Astrocyte (in vitro differentiated cells and primary cell): ENCODE data around the gene GIGYF2.

Experiments
- CTCF ChIP-seq: IDR thresholded peaks from 2 replicates; pipeline ENCODE4 v1.5.1; 2011; ENCODE audit warnings: low read depth, mild to moderate bottlenecking, inconsistent platforms, low read length, moderate library complexity; ENCODE audit not compliant: insufficient read depth
- EZH2 ChIP-seq: IDR thresholded peaks from 2 replicates; pipeline ENCODE4 v1.6.1; 2012; ENCODE audit warnings: mild to moderate bottlenecking, low read length, inconsistent platforms; ENCODE audit not compliant: insufficient read depth

- TF ChIP-seq CTCF (no peak), EZH2 (no peak)
Measured at GRCh38 chr2:232879618-232880494, 182.7 kb downstream of the GIGYF2 start.
